Fibroblast of the aortic adventitia (primary cell): ENCODE results near the gene ATP8A2. TPM values are rescaled to one million over a fixed set of nuclear protein-coding genes. Genes with fewer than 3 reads are reported as not detected.
"Not testable (repeated sequence)": the region's sequence is repeated elsewhere in the genome, so short reads cannot be mapped to it uniquely, and the experiment has no call there.

Source experiments
- DNase-seq: peaks from one replicate; pipeline ENCODE4 v3.0.0-alpha.2; 2010; ENCODE audit warnings: low read depth
- H3K4me3 ChIP-seq: 2 replicates; pipeline ENCODE4 v1.5.1; 2011; ENCODE audit warnings: low read depth, mild to moderate bottlenecking, control low read depth, low read length, moderate library complexity
- total RNA-seq: library from RNA; depleted of rRNA; stranded (reverse); fragments of >200 nt; gene quantifications from 2 replicates; pipeline ENCODE4 v1.2.3, GENCODE V29; 2012; ENCODE audit warnings: low replicate concordance
- TF ChIP-seq, protein P1 (sequence below): IDR thresholded peaks from 2 replicates; pipeline ENCODE4 v1.5.1; 2011; ENCODE audit warnings: mild to moderate bottlenecking, low read length, control low read depth, inconsistent platforms; ENCODE audit not compliant: insufficient read depth

ATP8A2 gene
- total RNA-seq, 1 donor: under 0.01 TPM

DNA sequence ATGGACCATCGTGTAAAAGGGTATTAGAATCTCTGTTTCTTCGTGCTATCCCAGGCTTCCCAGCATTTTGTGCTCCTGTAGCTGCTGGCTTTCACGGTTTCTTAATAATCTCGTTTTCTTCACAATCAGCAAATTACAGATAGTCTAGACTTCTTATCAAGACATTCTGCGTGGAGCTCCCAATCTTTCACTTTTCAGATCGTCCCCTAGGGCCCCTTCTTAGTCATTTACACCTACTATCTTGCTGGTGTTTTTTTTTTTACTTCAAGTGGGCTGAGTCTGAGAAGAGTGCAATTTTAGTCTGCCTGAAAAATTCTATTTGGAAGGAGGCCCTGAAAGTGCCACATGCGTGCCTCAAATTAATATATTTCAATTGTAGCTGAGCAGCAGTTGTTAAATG, 404.9 kb downstream of the ATP8A2 start:
- no peak for DNase-seq
- no peak overlapping the region for H3K4me3 ChIP-seq
- TF ChIP-seq, protein P1, sequence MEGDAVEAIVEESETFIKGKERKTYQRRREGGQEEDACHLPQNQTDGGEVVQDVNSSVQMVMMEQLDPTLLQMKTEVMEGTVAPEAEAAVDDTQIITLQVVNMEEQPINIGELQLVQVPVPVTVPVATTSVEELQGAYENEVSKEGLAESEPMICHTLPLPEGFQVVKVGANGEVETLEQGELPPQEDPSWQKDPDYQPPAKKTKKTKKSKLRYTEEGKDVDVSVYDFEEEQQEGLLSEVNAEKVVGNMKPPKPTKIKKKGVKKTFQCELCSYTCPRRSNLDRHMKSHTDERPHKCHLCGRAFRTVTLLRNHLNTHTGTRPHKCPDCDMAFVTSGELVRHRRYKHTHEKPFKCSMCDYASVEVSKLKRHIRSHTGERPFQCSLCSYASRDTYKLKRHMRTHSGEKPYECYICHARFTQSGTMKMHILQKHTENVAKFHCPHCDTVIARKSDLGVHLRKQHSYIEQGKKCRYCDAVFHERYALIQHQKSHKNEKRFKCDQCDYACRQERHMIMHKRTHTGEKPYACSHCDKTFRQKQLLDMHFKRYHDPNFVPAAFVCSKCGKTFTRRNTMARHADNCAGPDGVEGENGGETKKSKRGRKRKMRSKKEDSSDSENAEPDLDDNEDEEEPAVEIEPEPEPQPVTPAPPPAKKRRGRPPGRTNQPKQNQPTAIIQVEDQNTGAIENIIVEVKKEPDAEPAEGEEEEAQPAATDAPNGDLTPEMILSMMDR: no peak

DNA sequence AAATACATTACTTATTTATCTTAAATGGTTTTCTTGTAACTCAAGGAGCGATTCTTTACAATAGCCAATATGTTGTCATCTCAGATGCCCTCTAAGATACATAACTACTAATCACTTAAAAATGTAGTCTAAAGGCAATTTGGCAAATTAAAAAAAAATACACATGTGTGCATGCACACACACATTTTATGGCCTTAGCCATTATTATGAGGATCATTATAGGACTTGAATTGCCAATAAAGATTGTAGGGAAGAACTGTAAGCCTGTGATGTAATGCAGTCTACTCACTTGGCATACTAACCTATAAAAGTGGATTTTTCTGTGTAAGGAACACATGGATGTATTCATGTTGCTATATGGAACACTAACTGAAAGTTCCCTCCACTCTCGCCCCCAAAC, 405.7 kb downstream of the ATP8A2 start:
- DNase-seq: no peak
- TF ChIP-seq, protein P1: no peak
- H3K4me3 ChIP-seq: no peak overlapping the region

DNA sequence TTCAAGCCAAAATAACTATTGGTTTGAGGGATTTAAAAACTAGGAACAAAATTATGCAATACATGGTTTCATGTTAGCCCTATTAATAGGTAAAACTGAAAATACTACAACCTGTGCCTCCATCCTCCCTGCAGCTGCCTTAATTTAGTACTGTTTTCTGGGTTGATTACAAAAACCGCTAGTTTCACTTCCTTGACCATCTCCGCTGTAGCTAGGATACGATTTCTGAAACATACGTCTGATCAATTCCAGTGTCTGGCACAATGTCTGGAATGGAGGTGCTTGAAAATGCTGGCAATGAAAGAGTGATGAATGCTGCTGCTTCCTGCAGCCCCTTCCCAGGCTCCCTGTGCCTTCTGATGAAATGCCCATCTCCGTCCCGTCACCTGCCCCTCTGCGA, 406.6 kb downstream of the ATP8A2 start:
- TF ChIP-seq, protein P1: no peak
- no peak for DNase-seq
- no peak overlapping the region for H3K4me3 ChIP-seq

DNA sequence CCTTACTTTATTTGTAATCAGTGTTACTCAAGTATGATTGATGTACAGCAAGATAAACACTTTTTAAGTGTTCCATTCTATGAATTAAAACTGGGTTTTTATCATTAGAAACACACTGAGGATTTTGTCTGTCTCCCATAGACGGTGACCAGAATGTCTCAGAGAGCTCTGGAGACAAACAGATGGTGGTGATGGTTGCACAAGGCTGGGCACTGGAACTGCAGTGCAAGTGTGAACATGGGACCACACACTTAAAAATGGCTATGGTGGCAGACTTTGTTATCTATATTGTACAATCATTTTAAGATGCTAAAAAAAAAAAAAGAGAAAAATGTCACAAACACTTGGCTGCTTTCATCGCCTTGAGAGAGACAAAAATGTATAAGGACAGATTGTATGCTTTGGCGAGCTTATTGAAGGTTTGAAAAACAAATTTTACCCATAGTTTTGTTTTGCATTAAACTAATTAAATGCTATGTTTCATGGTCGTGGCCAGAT, 407.1 kb downstream of the ATP8A2 start:
- DNase-seq: no peak
- no peak overlapping the region for H3K4me3 ChIP-seq
- TF ChIP-seq, protein P1: no peak

DNA sequence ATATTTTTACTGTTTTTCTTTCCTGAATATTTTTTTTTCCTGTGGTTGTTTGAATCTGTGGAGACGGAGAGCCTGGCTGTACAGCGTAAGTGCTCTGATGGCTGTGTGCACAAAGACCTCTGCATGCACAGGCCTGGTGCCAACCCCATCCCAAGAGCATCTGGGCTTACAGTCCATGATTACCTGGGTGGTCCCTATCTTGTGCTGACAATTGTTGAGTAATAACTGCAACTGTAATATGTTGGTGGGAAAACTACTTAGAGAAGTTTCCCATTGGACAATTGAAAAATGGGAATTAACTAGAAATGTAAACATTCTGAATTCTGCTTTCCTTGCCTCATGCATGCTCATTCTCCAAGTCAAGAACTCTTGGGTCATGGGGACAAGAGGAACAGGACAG, 411.3 kb downstream of the ATP8A2 start:
- H3K4me3 ChIP-seq: no peak overlapping the region
- no peak for DNase-seq
- TF ChIP-seq, protein P1: no peak

DNA sequence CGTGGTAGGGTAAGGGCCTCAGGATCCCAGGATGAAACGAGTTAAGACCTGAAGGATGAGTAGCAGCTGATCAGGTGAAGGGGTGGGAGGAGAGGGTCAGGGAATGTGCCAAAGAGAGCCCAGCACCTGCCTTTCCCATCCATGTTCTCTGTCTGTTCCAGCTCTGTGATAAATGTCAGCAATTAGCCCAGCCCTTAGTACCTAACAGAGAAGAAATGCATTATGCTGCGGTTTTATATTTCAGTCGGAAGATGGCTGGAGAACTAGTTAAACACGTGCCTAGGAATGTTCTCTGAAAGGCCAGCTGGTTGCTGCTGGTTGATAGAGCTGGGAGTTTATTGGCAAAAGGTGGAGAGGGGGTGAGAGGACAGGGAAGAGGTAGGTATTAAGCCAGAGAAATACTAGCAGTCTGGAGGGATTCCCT, 411.8 kb downstream of the ATP8A2 start:
- no peak for DNase-seq
- H3K4me3 ChIP-seq: no peak overlapping the region
- TF ChIP-seq, protein P1: no peak

DNA sequence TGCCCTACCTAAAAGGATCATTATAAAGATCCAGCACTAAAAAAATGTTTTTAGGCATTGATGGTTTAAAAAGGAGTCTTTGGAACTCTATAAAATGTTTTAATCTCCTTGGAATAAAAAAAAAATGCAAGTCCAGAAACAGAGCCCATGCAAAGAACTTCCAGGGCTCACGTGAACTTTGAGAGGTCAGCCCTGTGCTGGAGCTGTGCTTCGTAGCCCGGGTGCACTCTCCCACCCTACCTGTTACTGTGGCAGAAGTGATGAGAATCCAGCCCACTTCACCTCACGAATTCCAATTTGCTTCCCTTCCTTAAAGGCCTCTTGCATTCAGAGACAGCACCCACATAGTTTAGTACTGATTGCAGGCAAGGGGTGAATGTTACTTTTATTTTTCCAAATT, 412.3 kb downstream of the ATP8A2 start:
- no peak for DNase-seq
- TF ChIP-seq, protein P1: no peak
- no peak overlapping the region for H3K4me3 ChIP-seq

DNA sequence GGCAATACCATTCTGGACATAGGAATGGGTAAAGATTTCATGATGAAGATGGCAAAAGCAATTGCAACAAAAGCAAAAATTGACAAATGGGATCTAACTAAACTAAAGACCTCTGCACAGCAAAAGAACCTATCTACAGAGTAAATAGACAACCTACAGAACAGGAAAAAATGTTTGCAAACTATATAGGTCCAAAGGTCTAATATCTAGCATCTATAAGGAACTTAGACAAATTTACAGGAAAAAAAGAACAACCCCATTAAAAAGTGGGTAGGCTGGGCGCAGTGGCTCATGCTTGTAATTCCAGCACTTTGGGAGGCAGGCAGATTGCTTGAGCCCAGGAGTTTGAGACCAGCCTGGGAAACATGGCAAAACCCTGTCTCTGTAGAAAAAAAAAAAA, 418.4 kb downstream of the ATP8A2 start:
- not testable (repeated sequence) for H3K4me3 ChIP-seq, DNase-seq
